Peyer's patch (tissue), 4 donors: ENCODE results near the gene BAG1.

Experiments used
- CTCF ChIP-seq, 6 experiments: fragments of 450-650 bp in 4 of 6; fragments of 200-600 bp in 2 of 6; sonication (generic) in 1 of 6; IDR thresholded peaks; one replicate each; pipeline ENCODE4 v1.5.1; 2017 to 2019; ENCODE audit warnings: antibody characterized with exemption in 6 of 6, mild to moderate bottlenecking in 3 of 6, moderate library complexity in 1 of 6
- POLR2A ChIP-seq, 2 donors: fragments of 450-650 bp; IDR thresholded peaks; one replicate each; pipeline ENCODE4 v1.5.1; 2017; ENCODE audit warnings: antibody characterized with exemption in 2 of 2, mild to moderate bottlenecking in 2 of 2, moderate library complexity in 2 of 2

DNA sequence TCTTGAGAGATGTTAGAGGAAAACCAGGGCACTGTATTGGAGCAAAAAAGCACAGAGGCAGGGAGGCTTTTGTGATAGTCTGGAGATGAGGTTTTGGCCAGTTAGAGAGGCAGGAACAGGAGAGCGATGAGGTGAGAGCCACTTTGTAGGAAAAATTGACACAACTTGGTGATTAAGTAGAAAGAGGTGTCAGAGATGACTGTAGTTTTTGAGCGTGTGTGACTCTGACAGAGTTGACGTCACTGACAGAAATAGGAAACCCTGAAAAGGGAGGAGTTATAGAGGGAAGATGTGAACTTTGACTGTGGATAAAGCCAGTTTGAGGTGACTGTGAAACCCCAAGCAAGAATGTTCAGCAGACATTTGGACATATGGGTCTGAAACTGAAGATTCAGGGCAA, 41.5 kb upstream of the BAG1 start:
- no peak for TF ChIP-seq CTCF (IDR thresholded peaks at IDR 0.05)
- no peak for TF ChIP-seq POLR2A (IDR thresholded peaks at IDR 0.05)
